A549 (cell line): Measurements from ENCODE around the gene ZNF71. TPM values are rescaled to one million over a fixed set of nuclear protein-coding genes. Genes with fewer than 3 reads are reported as not detected.

Source experiments
- ATAC-seq, 2 experiments: fragments of 200-7000 bp in 1 of 2; fragments of >200 bp in 1 of 2; cut with Nextera tagmentation in 1 of 2; cut with Tn5 transposase in 1 of 2; 3 replicates each; pipeline versions ENCODE4 v1.8.0 to v1.9.1; 2018 to 2020; ENCODE audit warnings: mild to moderate bottlenecking in 1 of 2, moderate library complexity in 1 of 2
- CTCF ChIA-PET: fragments of 300-600 bp; sonication (Branson Sonifier 250); formaldehyde crosslinking; extraction: SDS; loops from one replicate; lab custom pipeline; 2021; ENCODE audit warnings: antibody characterized with exemption, inconsistent platforms; lab: Yijun Ruan, JAX
- POLR2A ChIA-PET: fragments of 350-600 bp; formaldehyde crosslinking; extraction: SDS; loops from one replicate; lab custom pipeline; 2021; ENCODE audit warnings: antibody characterized with exemption, inconsistent platforms; lab: Yijun Ruan, JAX
- DNase-seq, 2 experiments: peaks; one replicate each; pipeline versions ENCODE4 v3.0.0 to v3.0.0-alpha.2; 2011 to 2016; ENCODE audit warnings: low read depth in 1 of 2, low spot score in 1 of 2
- FAIRE-seq: peaks from 2 replicates; lab custom pipeline; 2011; peaks lifted over from hg19 to GRCh38; lab: Jason Lieb, UNC
- H3K27ac ChIP-seq, 2 experiments: fragments of >200 bp; sonication (Bioruptor Twin); formaldehyde crosslinking; 3 replicates each; pipeline ENCODE4 v1.5.1; 2016 to 2017
- H3K4me1 ChIP-seq: fragments of >200 bp; sonication (Bioruptor Twin); formaldehyde crosslinking; 3 replicates; pipeline ENCODE4 v1.6.1; 2016
- H3K4me2 ChIP-seq: fragments of >200 bp; sonication (Bioruptor Twin); formaldehyde crosslinking; 3 replicates; pipeline ENCODE4 v1.6.1; 2016
- H3K4me3 ChIP-seq: fragments of >200 bp; sonication (Bioruptor Twin); formaldehyde crosslinking; 3 replicates; pipeline ENCODE4 v1.5.1; 2016
- H3K9me3 ChIP-seq: fragments of >200 bp; sonication (Bioruptor Twin); formaldehyde crosslinking; 3 replicates; pipeline ENCODE4 v1.6.1; 2016
- CEBPB ChIP-seq, 2 experiments: fragments of >200 bp in 1 of 2; sonication (Bioruptor Twin) in 1 of 2; formaldehyde crosslinking in 1 of 2; IDR thresholded peaks; 2 replicates each; pipeline ENCODE4 v1.6.1; 2012 to 2016
- EHF ChIP-seq: fragments of 250-450 bp; sonication (Bioruptor Pico); IDR thresholded peaks from 2 replicates; pipeline ENCODE4 v1.5.0; 2020; ENCODE audit warnings: mild to moderate bottlenecking
- ESRRA ChIP-seq: fragments of 150-350 bp; IDR thresholded peaks from 2 replicates; pipeline ENCODE4 v1.6.1; 2014; ENCODE audit warnings: mild to moderate bottlenecking, low read length, borderline replicate concordance
- FOSL2 ChIP-seq, 2 experiments: fragments of 450-650 bp in 1 of 2; fragments of >200 bp in 1 of 2; sonication (Bioruptor Twin) in 1 of 2; formaldehyde crosslinking; IDR thresholded peaks; 2 replicates each; pipeline versions ENCODE4 v1.5.0 to v1.6.1; 2016 to 2020; ENCODE audit warnings: mild to moderate bottlenecking in 1 of 2, moderate library complexity in 1 of 2
- GATA3 ChIP-seq: IDR thresholded peaks from 2 replicates; pipeline ENCODE4 v1.6.1; 2012; ENCODE audit warnings: borderline replicate concordance
- HDAC2 ChIP-seq: fragments of 200-600 bp; sonication (generic); IDR thresholded peaks from 2 replicates; pipeline ENCODE4 v1.6.1; 2016
- HES2 ChIP-seq: fragments of >200 bp; sonication (Bioruptor Twin); formaldehyde crosslinking; IDR thresholded peaks from 2 replicates; pipeline ENCODE4 v1.6.1; 2016
- KDM5A ChIP-seq: fragments of 200-600 bp; sonication (generic); IDR thresholded peaks from 2 replicates; pipeline ENCODE4 v1.6.1; 2016; ENCODE audit warnings: antibody characterized with exemption, mild to moderate bottlenecking
- MAFK ChIP-seq: fragments of 450-650 bp; IDR thresholded peaks from 2 replicates; pipeline ENCODE4 v1.6.1; 2014; ENCODE audit not compliant: partially characterized antibody
- MYC ChIP-seq: IDR thresholded peaks from 2 replicates; pipeline ENCODE4 v1.6.1; 2012; ENCODE audit warnings: mild to moderate bottlenecking, inconsistent platforms, low read length, improper control_type of control experiment, borderline replicate concordance
- NFE2L2 ChIP-seq: fragments of 150-350 bp; conservative IDR thresholded peaks from 2 replicates; pipeline ENCODE4 v1.6.1; 2014; ENCODE audit warnings: low read length
- NPAS2 ChIP-seq: fragments of 250-450 bp; sonication (Bioruptor Pico); IDR thresholded peaks from 2 replicates; pipeline ENCODE4 v1.8.0; 2022; ENCODE audit warnings: mild to moderate bottlenecking, moderate library complexity, borderline replicate concordance
- NR3C1 ChIP-seq: fragments of >200 bp; sonication (Bioruptor Twin); formaldehyde crosslinking; IDR thresholded peaks from 3 replicates; pipeline ENCODE4 v1.6.1; 2017
- PHF8 ChIP-seq: fragments of 200-600 bp; sonication (generic); IDR thresholded peaks from 2 replicates; pipeline ENCODE4 v1.6.1; 2016; ENCODE audit warnings: low read depth, mild to moderate bottlenecking, antibody characterized with exemption, moderate library complexity, borderline replicate concordance
- POLR2A ChIP-seq: IDR thresholded peaks from 2 replicates; pipeline ENCODE4 v1.6.1; 2012; ENCODE audit warnings: mild to moderate bottlenecking, low read length
- RARB ChIP-seq: fragments of 250-450 bp; sonication (Bioruptor Pico); IDR thresholded peaks from 2 replicates; pipeline ENCODE4 v1.8.0; 2021; ENCODE audit warnings: mild to moderate bottlenecking, moderate library complexity
- RCOR1 ChIP-seq: fragments of 150-350 bp; IDR thresholded peaks from 2 replicates; pipeline ENCODE4 v1.6.1; 2014; ENCODE audit warnings: antibody characterized with exemption, low read length, low read depth
- TP53 ChIP-seq: fragments of 250-450 bp; sonication (Bioruptor Pico); IDR thresholded peaks from 2 replicates; pipeline ENCODE4 v1.5.0; 2021; ENCODE audit warnings: mild to moderate bottlenecking, moderate library complexity
- ZC3H11A ChIP-seq: fragments of 450-650 bp; IDR thresholded peaks from 2 replicates; pipeline ENCODE4 v1.6.1; 2014; ENCODE audit warnings: antibody characterized with exemption, mild to moderate bottlenecking
- ZSCAN20 ChIP-seq: fragments of 250-450 bp; sonication (Bioruptor Pico); IDR thresholded peaks from 2 replicates; pipeline ENCODE4 v1.8.0; 2022; ENCODE audit warnings: mild to moderate bottlenecking, moderate library complexity
- WGBS: methylation state at CpG from one replicate; pipeline ENCODE4 v1.1.6; 2017; ENCODE audit errors: missing lambda C conversion rate; 5-methylcytosine and 5-hydroxymethylcytosine counted together
- polyA plus RNA-seq, 4 experiments: library from polyadenylated mRNA; depleted of rRNA in 3 of 4; stranded (reverse); fragments of >200 nt; fragmentation: RNase III in 1 of 4; extraction: RNeasy Plus Mini Kit Qiagen cat#74134 plus additional on column Dnase treatment in 1 of 4; gene quantifications; 2 replicates in 3 of 4; 3 replicates in 1 of 4; pipeline ENCODE4 v1.2.3, GENCODE V29; 2011 to 2017
- TF ChIP-seq, protein P1 (sequence below): IDR thresholded peaks from 2 replicates; pipeline ENCODE4 v1.6.1; 2012
- TF ChIP-seq, protein P2 (sequence below): IDR thresholded peaks from 2 replicates; pipeline ENCODE4 v1.6.1; 2012; ENCODE audit warnings: low read depth, borderline replicate concordance
- TF ChIP-seq, protein P3 (sequence below): fragments of 150-350 bp; IDR thresholded peaks from 2 replicates; pipeline ENCODE4 v1.6.1; 2014; ENCODE audit warnings: low read depth, mild to moderate bottlenecking, low read length

ZNF71 gene
- polyA plus RNA-seq, 2 of the 4 experiments (the other 2 are of a cell fraction): 6.8 to 8.1 TPM

- FAIRE-seq (no peak), DNase-seq (no peak), ATAC-seq (no peak)
- Histone ChIP-seq H3K27ac (no peak overlapping the region), H3K4me2 (no peak overlapping the region), H3K9me3 (peaks cover 98% of the 10 kb centered on the region), H3K4me3 (no peak overlapping the region), H3K4me1 (no peaks in the 10 kb centered on the region)
- ChIA-PET CTCF (interaction anchor here (0.8 kb wide), 1 partner anchor 215 kb away, joined by 3 read pairs; no protein-coding TSS in a partner anchor), POLR2A (no interaction called here)
- peak; percentile 77 for TF ChIP-seq MAFK
- TF ChIP-seq, protein P1, sequence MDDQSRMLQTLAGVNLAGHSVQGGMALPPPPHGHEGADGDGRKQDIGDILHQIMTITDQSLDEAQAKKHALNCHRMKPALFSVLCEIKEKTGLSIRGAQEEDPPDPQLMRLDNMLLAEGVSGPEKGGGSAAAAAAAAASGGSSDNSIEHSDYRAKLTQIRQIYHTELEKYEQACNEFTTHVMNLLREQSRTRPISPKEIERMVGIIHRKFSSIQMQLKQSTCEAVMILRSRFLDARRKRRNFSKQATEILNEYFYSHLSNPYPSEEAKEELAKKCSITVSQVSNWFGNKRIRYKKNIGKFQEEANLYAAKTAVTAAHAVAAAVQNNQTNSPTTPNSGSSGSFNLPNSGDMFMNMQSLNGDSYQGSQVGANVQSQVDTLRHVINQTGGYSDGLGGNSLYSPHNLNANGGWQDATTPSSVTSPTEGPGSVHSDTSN: no peak
- 90% methylated on average over 3 of the region's 3 CpGs for WGBS
These were observed 21.2 kb upstream of the ZNF71 start for GRCh38 chr19:56573914-56574313.

- CTCF ChIA-PET: no interaction called here
- FAIRE-seq: peak; percentile 28
These were observed 17.1 kb upstream of the ZNF71 start for GRCh38 chr19:56577719-56578602.

DNA sequence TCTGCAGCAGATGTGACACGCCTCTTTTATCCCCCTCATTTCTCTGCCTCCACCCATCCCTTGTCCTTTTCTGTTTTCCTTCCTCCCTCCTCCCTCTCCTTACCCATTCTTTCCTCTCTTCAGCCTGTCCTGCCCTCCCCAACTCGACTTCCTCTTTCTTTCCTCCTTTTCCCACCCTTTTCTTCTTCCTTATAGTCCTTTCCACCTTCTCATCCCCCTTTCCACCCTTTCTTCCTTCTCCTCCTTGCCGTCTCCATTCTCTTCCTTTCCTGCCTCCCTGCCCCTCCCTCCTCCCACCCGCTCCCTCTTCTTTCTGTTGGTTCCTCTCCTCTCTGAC, 688 bp upstream of the ZNF71 start:
- CTCF ChIA-PET: no interaction called here

More at GRCh38 chr19:56577719-56578602, 17.1 kb upstream of the ZNF71 start:
- Histone ChIP-seq H3K27ac (no peak overlapping the region), H3K9me3 (peaks cover 99% of the 10 kb centered on the region), H3K4me1 (no peaks in the 10 kb centered on the region), H3K4me2 (no peak overlapping the region), H3K4me3 (no peak overlapping the region)
- ATAC-seq (no peak), DNase-seq (no peak)
- peak; percentile 42; the same call in 1 of the 2 replicates for TF ChIP-seq GATA3
- TF ChIP-seq NFE2L2: no peak
- WGBS: 77% methylated on average over 11 of the region's 11 CpGs
- POLR2A ChIA-PET: no interaction called here

GRCh38 chr19:56595548-56595899, 422 bp downstream of the ZNF71 start:
- H3K4me2 ChIP-seq: peak overlapping the region; percentile 70
- FAIRE-seq: no peak
- no peak for TF ChIP-seq TP53 (CRISPR knock-in tag)
- no peak for TF ChIP-seq ZC3H11A
- TF ChIP-seq PHF8: 0 out of 2 replicates have a peak, but pooled peaks have one; percentile 48
- TF ChIP-seq, all 56 proteins: peak for 1
- peak; percentile 64 to 74 for ATAC-seq
- H3K4me3 ChIP-seq: peak overlapping the region; percentile 60
- H3K4me1 ChIP-seq: no peaks in the 10 kb centered on the region
- DNase-seq: no peak
- peak overlapping the region; percentile 69 to 92 for H3K27ac ChIP-seq
- H3K9me3 ChIP-seq: peaks cover 74% of the 10 kb centered on the region
- 0% methylated on average over 4 of the region's 4 CpGs for WGBS
- POLR2A ChIA-PET: interaction anchor here (0.7 to 1.4 kb wide), 5 partner anchors 27 to 1813 kb away, joined by 3 to 9 read pairs (median 3); partner anchors contain the start of genes ZNF584 and ZSCAN5A
- CTCF ChIA-PET: no interaction called here

More for the DNA sequence above, 688 bp upstream of the ZNF71 start:
- WGBS: 58% methylated on average over 4 of the region's 4 CpGs
- DNase-seq (no peak), FAIRE-seq (no peak)
- Histone ChIP-seq H3K4me3 (peak overlapping the region; percentile 60; the same call in 2 of the 3 replicates), H3K4me1 (no peaks in the 10 kb centered on the region), H3K4me2 (peak overlapping the region; percentile 70), H3K27ac (peak overlapping the region in 1 of 2 experiments; percentile 92; a peak in 3 of 6 replicates)
- POLR2A ChIA-PET: interaction anchor here (0.9 to 1.4 kb wide), 3 partner anchors 26 to 280 kb away, joined by 3 to 7 read pairs (median 3); partner anchors contain the start of gene ZSCAN5A
- no peak for TF ChIP-seq KDM5A
- TF ChIP-seq HES2: no peak
- TF ChIP-seq POLR2A: no peak
- TF ChIP-seq PHF8: no peak
- no peak for TF ChIP-seq HDAC2
- TF ChIP-seq, all 56 proteins: peak for 0
- peaks cover 83% of the 10 kb centered on the region for H3K9me3 ChIP-seq
- ATAC-seq: no peak

DNA sequence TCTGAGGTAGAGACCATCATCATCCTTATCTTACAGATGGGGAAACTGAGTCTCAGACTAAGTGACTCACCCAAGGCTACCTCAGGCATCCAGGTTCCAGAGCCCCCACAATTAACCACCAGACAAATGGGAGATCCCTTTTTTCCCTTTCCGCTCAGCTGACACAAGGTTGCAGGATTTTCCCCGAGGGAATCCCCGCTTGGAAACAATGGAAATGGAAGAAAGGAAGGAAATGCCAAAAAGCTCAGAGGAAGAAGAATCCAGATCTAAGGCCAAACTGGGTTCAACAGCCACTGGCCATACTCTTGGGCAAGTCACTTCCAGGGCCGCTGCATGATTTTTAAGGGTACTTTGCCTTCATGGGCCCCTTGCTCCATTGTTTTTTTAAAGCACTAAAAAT, 1.6 kb downstream of the ZNF71 start:
- no peak overlapping the region for H3K4me3 ChIP-seq
- ATAC-seq (no peak), FAIRE-seq (no peak), DNase-seq (no peak)
- 79% methylated on average over 4 of the region's 4 CpGs for WGBS
- TF ChIP-seq NR3C1 (no peak), RARB (CRISPR knock-in tag) (no peak), MYC (no peak), PHF8 (no peak), CEBPB (IDR thresholded peaks at IDR 0.05) (no peak), EHF (no peak), NPAS2 (no peak), RCOR1 (no peak), ZSCAN20 (CRISPR knock-in tag) (no peak), FOSL2 (IDR thresholded peaks at IDR 0.05) (no peak), FOSL2 (CRISPR knock-in tag; IDR thresholded peaks at IDR 0.05) (no peak), ESRRA (no peak), ZC3H11A (no peak)
- TF ChIP-seq, protein P2, sequence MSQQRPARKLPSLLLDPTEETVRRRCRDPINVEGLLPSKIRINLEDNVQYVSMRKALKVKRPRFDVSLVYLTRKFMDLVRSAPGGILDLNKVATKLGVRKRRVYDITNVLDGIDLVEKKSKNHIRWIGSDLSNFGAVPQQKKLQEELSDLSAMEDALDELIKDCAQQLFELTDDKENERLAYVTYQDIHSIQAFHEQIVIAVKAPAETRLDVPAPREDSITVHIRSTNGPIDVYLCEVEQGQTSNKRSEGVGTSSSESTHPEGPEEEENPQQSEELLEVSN: no peak
- TF ChIP-seq, protein P3, sequence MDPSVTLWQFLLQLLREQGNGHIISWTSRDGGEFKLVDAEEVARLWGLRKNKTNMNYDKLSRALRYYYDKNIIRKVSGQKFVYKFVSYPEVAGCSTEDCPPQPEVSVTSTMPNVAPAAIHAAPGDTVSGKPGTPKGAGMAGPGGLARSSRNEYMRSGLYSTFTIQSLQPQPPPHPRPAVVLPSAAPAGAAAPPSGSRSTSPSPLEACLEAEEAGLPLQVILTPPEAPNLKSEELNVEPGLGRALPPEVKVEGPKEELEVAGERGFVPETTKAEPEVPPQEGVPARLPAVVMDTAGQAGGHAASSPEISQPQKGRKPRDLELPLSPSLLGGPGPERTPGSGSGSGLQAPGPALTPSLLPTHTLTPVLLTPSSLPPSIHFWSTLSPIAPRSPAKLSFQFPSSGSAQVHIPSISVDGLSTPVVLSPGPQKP: no peak
- H3K27ac ChIP-seq: no peak overlapping the region
- ChIA-PET POLR2A (no interaction called here), CTCF (no interaction called here)
- no peak overlapping the region for H3K4me2 ChIP-seq
- H3K4me1 ChIP-seq: no peaks in the 10 kb centered on the region
- peaks cover 74% of the 10 kb centered on the region for H3K9me3 ChIP-seq
